ENCODE data around the gene SRGAP3.

DNA sequence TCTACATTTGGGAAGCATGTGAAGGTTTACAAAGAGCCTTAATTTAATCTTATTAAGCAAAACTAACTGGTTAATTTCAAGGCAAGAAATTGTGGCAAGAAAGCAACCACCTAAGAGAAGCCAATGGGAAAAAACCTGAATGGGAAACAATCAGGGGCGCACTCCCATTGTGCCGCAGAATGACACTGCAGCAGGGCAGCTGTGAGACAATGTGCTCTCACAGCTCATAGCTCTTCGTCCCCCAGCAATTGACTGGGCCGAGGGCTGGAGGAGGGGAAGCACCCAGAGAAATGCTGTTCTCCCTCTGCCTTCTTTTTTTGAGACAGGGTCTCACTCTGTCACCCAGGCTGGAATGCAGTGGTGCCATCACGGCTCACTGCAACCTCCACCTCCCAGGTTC, 192.9 kb downstream of the SRGAP3 start:
- TF ChIP-seq, protein P1, sequence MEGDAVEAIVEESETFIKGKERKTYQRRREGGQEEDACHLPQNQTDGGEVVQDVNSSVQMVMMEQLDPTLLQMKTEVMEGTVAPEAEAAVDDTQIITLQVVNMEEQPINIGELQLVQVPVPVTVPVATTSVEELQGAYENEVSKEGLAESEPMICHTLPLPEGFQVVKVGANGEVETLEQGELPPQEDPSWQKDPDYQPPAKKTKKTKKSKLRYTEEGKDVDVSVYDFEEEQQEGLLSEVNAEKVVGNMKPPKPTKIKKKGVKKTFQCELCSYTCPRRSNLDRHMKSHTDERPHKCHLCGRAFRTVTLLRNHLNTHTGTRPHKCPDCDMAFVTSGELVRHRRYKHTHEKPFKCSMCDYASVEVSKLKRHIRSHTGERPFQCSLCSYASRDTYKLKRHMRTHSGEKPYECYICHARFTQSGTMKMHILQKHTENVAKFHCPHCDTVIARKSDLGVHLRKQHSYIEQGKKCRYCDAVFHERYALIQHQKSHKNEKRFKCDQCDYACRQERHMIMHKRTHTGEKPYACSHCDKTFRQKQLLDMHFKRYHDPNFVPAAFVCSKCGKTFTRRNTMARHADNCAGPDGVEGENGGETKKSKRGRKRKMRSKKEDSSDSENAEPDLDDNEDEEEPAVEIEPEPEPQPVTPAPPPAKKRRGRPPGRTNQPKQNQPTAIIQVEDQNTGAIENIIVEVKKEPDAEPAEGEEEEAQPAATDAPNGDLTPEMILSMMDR (IDR thresholded peaks at IDR 0.05; ENCODE audit: low read depth, low read length) = no peak
- no peak for TF ChIP-seq EZH2phosphoT487 (IDR thresholded peaks at IDR 0.05; ENCODE audit: low read depth)

Data from OCI-LY3 (cell line).